ENCODE results near the gene PRR33.

Gene PRR33

DNA sequence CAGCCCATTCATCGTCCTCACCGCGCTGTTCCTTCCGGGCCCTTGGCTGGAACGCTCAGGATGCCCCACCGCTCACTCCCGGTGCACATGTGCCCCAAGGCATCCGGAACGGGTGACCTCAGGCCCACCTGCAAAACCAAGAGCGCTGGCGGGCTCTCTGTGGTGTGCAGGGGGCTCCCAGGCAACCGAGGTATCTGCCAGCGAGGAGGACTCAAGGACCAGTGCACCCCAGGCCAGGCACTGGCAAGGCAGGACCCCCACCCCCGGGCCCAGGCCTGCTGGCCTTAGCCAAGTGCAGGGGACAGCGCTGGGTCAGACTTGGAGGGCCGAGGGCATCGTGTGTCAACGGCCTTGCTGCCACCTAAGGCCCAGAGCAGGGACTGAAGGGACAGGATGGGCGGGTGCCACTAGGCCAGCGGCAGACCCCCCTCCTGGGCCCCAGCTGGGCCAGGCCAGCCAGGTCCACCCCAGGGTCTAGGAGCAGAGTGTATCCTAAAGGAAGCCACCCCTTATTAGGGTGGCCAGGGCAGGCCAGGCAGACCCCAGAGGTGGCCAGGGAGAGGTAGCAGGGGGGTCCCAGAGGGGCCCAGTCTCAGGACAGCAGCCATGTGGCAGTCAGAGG lies 36.3 kb upstream of the PRR33 start:
- DNase-seq (ENCODE audit: low read depth): no peak

DNA sequence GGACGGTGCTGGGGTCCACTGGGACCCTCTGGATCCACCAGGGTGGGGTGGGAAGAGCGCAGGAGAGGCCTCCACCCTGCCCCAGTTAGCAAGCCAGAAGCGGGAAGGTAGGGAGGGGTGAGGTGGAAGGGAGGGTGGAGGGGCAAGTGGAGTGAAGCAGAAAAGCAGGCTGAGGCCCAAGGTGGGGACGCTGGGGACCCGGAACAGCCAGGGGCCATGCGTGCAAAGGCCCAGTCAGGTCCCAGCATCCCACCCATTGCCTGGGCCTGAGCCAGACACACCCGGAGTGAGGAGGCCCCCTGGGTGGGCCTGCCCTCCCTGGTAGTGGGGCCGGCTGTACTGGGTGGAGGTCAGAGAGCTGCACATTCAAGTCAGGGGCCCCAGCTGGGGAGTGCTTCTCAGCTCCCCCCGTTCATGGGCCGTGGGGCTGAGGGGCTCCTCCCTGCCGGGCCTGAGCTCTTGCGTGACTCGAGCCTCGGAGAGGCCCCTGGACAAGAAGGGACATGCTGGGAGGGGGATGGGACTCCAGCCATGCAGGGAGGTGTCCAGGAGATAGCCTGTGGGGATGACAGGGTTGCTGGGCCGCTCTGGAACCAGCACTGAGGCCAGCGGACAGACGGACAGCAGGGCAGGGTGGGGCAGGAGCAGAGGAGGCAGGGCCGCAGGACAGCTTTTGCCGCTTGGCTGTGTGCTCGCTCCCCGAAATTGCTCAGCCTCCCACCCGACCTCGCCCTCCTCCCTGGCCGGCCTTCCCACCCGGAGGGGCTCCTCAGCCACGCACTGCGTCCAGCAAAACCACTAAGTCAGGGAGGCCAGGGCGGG lies 35.5 kb upstream of the PRR33 start:
- DNase-seq (ENCODE audit: low read depth): no peak

- DNase-seq (ENCODE audit: low read depth): no peak
Measured at GRCh38 chr11:1926156-1927025, 34.7 kb upstream of the PRR33 start.

DNA sequence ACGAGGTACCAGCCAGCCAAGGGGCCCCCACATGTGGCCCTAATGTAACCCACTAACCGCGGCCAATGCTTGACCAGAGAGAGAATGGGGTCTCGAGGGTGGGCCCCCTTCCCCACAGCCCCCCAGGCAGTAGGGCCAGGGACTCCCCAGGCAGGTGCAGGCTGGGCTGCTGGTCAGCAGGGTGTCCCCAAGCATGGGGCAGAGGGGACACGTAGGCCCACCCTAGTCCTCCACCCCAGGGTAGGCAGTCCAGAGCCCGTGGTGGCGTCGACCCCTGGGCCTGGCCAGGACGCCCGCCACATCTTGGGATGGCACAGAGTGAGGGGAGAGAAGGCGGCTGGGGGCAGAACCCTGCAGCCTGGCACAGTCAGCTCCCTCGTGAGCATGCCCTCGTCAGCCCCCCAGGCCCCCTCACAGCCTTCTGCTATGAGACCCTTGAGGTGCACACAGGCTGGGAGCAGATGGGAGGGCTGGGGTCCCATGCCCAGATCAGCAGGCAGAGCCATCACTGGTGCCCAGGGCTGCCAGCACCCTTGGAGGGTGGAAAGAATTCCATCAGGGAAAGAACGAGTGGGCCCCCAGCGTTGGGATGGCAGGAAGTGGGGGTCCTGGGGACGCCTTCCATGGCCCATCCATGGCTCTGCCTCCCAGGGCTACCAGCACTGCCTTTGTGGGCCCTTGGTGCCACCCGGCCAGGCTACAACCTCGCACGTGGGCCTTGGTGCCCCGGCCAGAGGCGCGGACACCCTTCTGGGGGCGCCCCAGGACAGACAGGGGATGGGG lies 33.9 kb upstream of the PRR33 start:
- no peak for DNase-seq (ENCODE audit: low read depth)

DNA sequence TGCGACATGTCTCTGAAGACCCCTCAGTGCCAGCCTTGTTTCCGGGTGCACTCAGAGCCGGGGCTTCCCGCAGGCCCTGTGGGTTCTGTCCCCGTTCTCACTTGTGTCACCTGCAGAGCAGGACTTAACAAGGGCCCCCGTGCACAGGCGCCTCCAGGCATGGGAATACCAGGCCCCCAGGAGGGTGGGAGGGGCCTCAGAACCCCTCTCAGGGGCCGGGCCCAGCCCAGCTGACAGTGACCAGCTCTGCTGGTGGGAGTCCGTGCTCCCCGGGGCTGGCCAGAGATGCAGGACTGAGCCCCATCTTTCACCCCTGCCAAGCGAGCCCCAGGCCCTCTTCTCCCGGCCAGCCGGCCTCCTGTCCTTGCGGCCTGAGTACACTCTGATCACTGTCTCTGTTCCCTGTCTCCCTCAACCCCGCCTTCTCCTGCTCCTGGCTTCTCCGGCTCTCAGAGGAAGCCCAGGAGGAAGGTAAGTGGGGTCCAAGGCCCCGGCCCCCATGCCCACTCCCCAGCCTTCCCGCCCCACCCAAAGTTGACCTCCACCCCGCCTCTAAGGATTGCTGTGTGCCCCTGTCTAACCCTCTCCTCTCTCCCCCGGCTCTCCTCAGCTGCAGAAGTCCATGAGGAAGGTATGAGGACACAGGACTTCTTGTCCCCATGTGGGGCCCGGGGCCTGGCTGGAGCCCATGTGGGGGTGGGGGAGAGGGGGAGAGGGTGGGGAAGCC lies 33.1 kb upstream of the PRR33 start:
- no peak for DNase-seq (ENCODE audit: low read depth)

- DNase-seq (ENCODE audit: low read depth): no peak
Measured at GRCh38 chr11:1924181-1924580, 32.5 kb upstream of the PRR33 start.

GRCh38 chr11:1923201-1923956 lies 31.7 kb upstream of the PRR33 start:
- no peak for DNase-seq (ENCODE audit: low read depth)

GRCh38 chr11:1922481-1923081 lies 30.9 kb upstream of the PRR33 start:
- DNase-seq (ENCODE audit: low read depth): no peak

DNA sequence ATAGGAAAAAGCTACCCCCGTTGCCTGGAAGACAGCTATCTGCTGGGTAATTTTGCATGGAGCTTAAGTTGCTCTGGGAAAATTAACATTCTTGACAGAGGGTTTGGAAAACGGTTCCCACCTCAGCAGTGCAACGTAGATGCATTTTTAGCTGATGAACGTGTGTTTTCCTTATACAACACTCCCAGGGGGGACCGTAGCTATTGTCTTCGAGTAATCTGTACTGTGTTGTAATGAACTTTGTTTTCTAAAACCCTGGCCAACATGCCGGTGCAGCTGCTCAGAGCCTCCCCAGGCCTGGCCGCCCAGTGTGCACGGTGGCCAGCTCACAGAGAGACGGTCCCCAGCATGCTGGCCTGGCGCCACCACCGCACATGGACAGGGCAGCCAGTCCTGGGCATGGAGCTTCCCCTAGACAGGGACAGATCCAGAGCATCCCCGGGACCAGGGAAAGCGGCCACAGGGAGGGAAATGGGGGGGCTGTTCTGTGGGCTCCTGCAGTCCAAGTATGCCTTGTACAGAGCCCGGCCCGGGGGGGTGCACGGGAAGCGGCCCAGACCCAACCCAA lies 30.0 kb upstream of the PRR33 start:
- no peak for DNase-seq (ENCODE audit: low read depth)

DNA sequence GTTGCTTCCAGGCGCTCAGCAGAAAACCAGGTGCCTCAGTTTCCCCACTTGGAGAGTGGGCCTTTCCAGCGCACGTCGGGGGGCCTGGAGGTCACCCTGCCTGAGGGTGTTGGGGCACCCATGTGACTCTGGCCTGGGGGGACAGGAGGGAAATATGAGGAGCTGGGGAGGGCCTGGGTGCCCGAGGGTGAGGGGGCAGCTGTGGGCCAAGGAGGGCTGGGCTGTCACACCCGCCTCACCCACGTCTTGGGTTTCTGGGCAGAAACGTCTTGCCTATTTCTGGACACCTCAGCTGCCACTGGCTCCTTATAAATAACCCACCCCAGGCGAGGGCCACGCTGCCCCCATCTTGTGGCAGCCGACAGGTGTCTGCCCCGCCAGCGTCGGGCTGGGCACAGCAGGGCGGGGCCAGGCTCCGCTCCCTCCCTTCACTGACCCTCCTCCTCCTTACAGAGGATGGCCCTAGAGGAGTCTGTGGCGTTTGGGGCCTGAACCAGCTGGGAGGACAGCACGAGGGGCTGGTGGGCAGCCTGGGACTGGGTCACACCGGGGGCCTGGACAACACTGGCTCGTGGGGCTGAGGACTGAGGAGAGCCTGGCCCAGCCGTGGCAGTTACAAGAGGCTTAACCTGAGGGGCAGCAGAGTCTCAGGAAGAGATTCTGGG lies 29.3 kb upstream of the PRR33 start:
- no peak for DNase-seq (ENCODE audit: low read depth)

DNA sequence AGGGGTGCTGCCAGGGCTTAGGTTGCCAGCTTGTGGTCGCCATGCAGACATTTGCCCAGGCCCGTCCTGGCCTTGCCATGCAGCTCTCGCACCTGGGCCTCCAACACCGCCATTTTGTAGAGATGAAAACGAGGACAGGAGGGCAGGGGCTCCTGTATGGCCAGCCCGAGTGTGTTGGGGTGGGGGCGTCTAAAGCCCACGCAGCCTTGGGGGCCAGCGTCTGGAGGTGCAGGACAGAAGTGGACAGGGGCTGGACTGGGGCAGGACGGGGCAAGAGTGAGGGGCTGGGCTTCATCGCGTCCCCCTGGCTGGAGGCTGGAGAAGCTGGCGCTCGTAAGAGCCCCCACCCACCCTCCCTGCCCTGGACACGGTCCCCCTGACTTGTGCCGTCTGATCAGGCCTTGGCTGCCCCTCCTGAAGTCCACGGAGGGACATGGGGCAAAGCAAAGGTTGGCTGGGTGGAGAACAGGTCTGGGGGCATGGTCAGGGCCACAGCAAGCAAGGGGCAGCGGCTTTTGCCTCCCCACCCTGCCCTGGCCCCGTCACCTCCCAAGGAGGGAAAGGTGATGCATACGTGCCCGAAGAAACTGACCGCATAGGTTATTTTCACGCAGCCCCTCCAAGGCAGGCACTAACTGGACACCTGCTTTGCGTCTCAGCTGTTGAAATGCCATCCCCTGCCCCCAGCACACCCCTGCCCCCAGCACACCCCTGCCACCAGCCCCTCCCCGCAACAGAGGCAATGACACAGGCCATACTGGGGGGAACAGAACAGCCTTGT lies 28.6 kb upstream of the PRR33 start:
- DNase-seq (ENCODE audit: low read depth): no peak

- no peak for DNase-seq (ENCODE audit: low read depth)
Measured at GRCh38 chr11:1919391-1920127, 27.9 kb upstream of the PRR33 start, which contains the start of gene TNNT3. Gene TNNT3 (plus strand): TSS chr11:1919703. CDS start chr11:1922875, 3,172 bp downstream.

GRCh38 chr11:1918436-1919315 lies 27.0 kb upstream of the PRR33 start:
- no peak for DNase-seq (ENCODE audit: low read depth)

DNA sequence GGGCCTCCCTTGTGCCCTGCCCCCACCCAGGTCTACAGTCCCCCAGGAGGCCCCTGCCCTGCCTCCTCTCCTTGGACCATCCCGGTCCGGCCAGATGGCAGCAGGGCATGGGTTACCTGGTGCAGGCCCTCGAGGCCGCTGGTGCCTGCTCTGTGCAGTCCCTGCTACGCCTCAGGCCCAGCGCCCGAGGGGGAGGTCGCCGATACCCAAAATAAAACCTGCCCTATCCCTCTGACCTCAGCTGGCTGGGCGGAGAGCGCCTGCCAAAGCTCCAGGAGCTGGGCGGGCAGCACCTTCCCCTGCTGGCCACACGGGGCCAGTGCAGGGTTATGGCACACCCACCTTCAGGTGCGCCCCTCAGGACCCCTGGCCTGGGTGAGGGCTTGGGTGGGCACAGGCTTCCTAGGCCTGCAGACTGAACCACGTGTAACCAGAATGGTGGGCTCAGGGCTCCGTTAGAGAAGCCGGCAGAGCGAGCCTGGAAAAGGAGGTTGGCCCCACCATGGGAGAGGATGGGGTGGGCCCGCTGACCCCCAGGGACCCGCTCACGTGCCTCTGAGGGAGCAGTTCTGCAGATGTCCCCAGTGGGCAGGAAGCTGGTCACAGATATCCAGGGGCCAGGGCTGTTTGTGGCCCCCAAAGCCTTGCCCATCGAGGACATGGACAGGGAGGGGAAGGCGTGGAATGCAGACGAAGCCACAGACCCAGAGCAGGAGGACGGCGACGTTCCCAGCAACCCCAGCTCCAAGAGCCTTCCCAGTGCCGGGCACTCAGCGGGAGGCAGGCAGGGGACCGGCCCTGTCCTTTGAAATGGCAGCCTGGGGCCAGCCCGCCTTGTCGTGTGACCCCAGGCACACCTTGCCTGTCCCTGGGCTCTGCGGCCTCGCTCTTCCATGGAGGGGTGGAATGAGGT lies 26.1 kb upstream of the PRR33 start:
- DNase-seq (ENCODE audit: low read depth): no peak

DNA sequence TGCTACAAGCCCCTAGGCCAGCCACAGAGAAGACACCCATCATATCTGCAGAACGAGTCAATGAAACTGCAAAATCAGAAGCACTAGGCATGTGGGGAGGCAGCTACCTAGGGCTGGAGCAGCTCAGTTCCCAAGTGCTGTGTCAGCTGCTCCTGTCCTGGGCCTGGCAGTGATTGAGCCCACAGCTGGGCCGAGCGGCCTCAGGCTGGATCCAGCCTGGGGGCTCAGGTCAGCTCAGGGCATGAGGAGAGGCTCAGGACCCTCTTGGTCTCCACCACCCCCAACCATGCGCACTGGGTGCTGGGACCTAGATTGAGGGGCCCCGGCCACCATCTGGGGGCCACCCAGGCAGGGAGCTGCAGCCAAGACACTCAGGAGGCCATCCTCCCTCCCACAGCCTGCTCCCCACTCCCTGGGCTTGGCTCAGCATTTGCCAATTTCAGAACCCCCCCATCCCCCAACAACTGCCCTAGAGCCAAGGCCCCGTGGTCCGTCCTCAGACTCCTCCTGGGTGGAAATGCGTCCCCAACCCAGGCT lies 25.4 kb upstream of the PRR33 start:
- DNase-seq (ENCODE audit: low read depth): no peak

Data from stimulated activated CD8-positive, alpha-beta memory T cell treated with anti-CD3 and anti-CD28 coated beads, Interleukin-7, amount 100 ng/mL, for 24 hours (primary cell).